ENCODE measurements around the gene HTR5A. TPM values are rescaled to one million over a fixed set of nuclear protein-coding genes. Genes with fewer than 3 reads are reported as not detected.

HTR5A gene
- total RNA-seq, 1 donor from 2014 or later = not detected

- Histone ChIP-seq H3K36me3 (ENCODE audit: control insufficient read depth, insufficient read depth, low read length) (no peaks in the 10 kb centered on the region), H3K27me3 (ENCODE audit: control insufficient read depth, insufficient read depth, low read length) (no peaks in the 10 kb centered on the region), H3K4me3 (ENCODE audit: low read depth, low read length) (no peak overlapping the region)
- TF ChIP-seq, protein P1, sequence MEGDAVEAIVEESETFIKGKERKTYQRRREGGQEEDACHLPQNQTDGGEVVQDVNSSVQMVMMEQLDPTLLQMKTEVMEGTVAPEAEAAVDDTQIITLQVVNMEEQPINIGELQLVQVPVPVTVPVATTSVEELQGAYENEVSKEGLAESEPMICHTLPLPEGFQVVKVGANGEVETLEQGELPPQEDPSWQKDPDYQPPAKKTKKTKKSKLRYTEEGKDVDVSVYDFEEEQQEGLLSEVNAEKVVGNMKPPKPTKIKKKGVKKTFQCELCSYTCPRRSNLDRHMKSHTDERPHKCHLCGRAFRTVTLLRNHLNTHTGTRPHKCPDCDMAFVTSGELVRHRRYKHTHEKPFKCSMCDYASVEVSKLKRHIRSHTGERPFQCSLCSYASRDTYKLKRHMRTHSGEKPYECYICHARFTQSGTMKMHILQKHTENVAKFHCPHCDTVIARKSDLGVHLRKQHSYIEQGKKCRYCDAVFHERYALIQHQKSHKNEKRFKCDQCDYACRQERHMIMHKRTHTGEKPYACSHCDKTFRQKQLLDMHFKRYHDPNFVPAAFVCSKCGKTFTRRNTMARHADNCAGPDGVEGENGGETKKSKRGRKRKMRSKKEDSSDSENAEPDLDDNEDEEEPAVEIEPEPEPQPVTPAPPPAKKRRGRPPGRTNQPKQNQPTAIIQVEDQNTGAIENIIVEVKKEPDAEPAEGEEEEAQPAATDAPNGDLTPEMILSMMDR (IDR thresholded peaks at IDR 0.05; ENCODE audit: insufficient read depth, low read length, poor library complexity, severe bottlenecking) = no peak
- DNase-seq (ENCODE audit: low read depth) = no peak
Observed at GRCh38 chr7:155038335-155038734, 31.8 kb upstream of the HTR5A start.

DNA sequence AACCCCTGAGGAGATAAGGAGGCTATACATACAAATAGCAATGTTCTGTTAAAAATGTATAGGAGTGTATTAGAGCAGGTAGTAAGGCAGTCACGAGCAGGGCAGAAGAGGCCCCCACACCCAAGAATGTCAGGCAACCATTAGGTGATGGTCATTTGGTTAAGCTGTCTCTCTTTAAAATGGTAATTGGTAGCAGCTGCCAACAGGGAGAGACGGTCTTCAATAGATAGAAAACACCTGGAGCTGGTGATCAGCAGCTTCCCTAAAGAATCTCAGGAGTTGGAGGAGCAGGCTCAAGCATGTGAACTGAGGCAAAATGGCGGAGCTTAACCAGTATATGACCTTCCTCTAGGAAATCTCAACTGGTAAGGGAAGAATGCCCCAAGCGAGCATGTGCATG lies 26.4 kb upstream of the HTR5A start:
- TF ChIP-seq, protein P1 (IDR thresholded peaks at IDR 0.05; ENCODE audit: insufficient read depth, low read length, poor library complexity, severe bottlenecking) = no peak

GRCh38 chr7:155048006-155048405 lies 22.1 kb upstream of the HTR5A start:
- Histone ChIP-seq H3K27me3 (ENCODE audit: control insufficient read depth, insufficient read depth, low read length) (no peaks in the 10 kb centered on the region), H3K36me3 (ENCODE audit: control insufficient read depth, insufficient read depth, low read length) (no peaks in the 10 kb centered on the region), H3K4me3 (ENCODE audit: low read depth, low read length) (no peak overlapping the region)
- TF ChIP-seq, protein P1 (IDR thresholded peaks at IDR 0.05; ENCODE audit: insufficient read depth, low read length, poor library complexity, severe bottlenecking) = no peak
- no peak for DNase-seq (ENCODE audit: low read depth)

More for the DNA sequence above, 26.4 kb upstream of the HTR5A start:
- Histone ChIP-seq H3K36me3 (ENCODE audit: control insufficient read depth, insufficient read depth, low read length) (no peaks in the 10 kb centered on the region), H3K4me3 (ENCODE audit: low read depth, low read length) (no peak overlapping the region), H3K27me3 (ENCODE audit: control insufficient read depth, insufficient read depth, low read length) (no peaks in the 10 kb centered on the region)
- DNase-seq (ENCODE audit: low read depth) = no peak

DNA sequence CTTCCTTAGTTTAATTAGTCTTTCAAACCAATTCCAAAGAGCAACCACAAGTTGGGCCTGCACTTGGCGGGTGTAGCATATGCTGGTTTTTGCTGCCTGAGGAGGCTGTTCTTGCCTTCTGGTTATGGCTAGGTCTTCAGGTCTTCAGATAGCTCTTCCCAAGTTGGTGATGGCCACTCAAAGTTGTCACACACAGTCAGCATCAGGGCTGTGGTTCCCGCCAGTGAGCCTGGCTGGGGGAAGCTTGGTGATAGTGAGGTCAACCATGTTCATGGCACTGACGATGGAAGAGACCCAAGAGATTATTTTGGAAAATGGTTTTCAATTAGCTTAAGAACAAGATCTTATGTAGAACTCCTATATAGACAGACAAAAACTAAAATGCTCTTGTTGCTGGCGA lies 18.8 kb upstream of the HTR5A start:
- H3K36me3 ChIP-seq (ENCODE audit: control insufficient read depth, insufficient read depth, low read length) = no peaks in the 10 kb centered on the region
- H3K27me3 ChIP-seq (ENCODE audit: control insufficient read depth, insufficient read depth, low read length) = no peaks in the 10 kb centered on the region
- DNase-seq (ENCODE audit: low read depth) = no peak
- no peak overlapping the region for H3K4me3 ChIP-seq (ENCODE audit: low read depth, low read length)
- TF ChIP-seq, protein P1 (IDR thresholded peaks at IDR 0.05; ENCODE audit: insufficient read depth, low read length, poor library complexity, severe bottlenecking) = no peak

DNA sequence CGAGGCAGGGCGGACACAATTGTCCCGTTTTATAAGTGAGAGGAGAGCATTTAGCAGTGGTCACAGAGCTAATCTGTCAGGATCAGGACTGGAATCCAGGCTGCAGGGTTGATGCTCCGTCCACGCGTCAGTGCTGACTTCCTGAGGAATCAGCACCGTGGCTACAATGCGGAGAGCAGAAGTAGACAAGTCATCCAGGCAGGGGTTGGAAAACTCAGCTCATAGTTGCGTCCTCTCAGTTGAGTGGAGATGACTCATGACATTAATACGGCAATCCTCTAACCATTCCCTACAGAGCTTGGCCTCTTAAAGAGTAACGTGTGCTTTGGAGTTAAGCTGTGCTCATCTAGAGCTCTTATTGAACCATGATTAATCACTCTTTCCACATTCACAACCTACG lies 17.1 kb upstream of the HTR5A start:
- H3K27me3 ChIP-seq (ENCODE audit: control insufficient read depth, insufficient read depth, low read length) = no peaks in the 10 kb centered on the region
- no peak for DNase-seq (ENCODE audit: low read depth)
- H3K4me3 ChIP-seq (ENCODE audit: low read depth, low read length) = no peak overlapping the region
- H3K36me3 ChIP-seq (ENCODE audit: control insufficient read depth, insufficient read depth, low read length) = no peaks in the 10 kb centered on the region
- TF ChIP-seq, protein P1 (IDR thresholded peaks at IDR 0.05; ENCODE audit: insufficient read depth, low read length, poor library complexity, severe bottlenecking) = no peak

GRCh38 chr7:155054761-155055160 lies 15.4 kb upstream of the HTR5A start:
- H3K27me3 ChIP-seq (ENCODE audit: control insufficient read depth, insufficient read depth, low read length) = no peaks in the 10 kb centered on the region
- TF ChIP-seq, protein P1 (IDR thresholded peaks at IDR 0.05; ENCODE audit: insufficient read depth, low read length, poor library complexity, severe bottlenecking) = no peak
- H3K4me3 ChIP-seq (ENCODE audit: low read depth, low read length) = no peak overlapping the region
- DNase-seq (ENCODE audit: low read depth) = no peak
- no peaks in the 10 kb centered on the region for H3K36me3 ChIP-seq (ENCODE audit: control insufficient read depth, insufficient read depth, low read length)

Measured in kidney epithelial cell (primary cell).